Gastrocnemius medialis (tissue), 4 donors: ENCODE measurements around the gene LDLRAD4. TPM values are rescaled to one million over a fixed set of nuclear protein-coding genes. Genes with fewer than 3 reads are reported as not detected.

Experiments used
- ATAC-seq, 2 donors: fragments of 150-250 bp; one replicate each; pipeline ENCODE4 v1.9.1; 2016
- DNase-seq, 2 donors: peaks; one replicate each; pipeline ENCODE4 v3.0.0-alpha.2; 2019
- H3K27ac ChIP-seq, 4 donors: fragments of 200-600 bp; sonication (generic); 1 replicate in 1 of 4; 2 replicates in 3 of 4; pipeline ENCODE4 v1.5.1; 2016 to 2018; ENCODE audit warnings: mild to moderate bottlenecking in 2 of 4, moderate library complexity in 1 of 4
- H3K27me3 ChIP-seq, 3 donors: fragments of 200-600 bp; sonication (generic) in 2 of 3; 1 replicate in 1 of 3; 2 replicates in 2 of 3; pipeline versions ENCODE4 v1.5.1 to v1.6.0; 2016 to 2019; ENCODE audit warnings: mild to moderate bottlenecking in 1 of 3, moderate library complexity in 1 of 3
- H3K36me3 ChIP-seq, 2 donors: fragments of 200-600 bp; sonication (generic) in 1 of 2; one replicate each; pipeline ENCODE4 v1.5.1; 2017 to 2018
- H3K4me1 ChIP-seq, 2 donors: fragments of 200-600 bp; sonication (generic) in 1 of 2; one replicate each; pipeline ENCODE4 v1.5.1; 2016 to 2017; ENCODE audit warnings: mild to moderate bottlenecking in 2 of 2
- H3K4me3 ChIP-seq, 4 donors: fragments of 200-600 bp; sonication (generic) in 3 of 4; 1 replicate in 1 of 4; 2 replicates in 3 of 4; pipeline ENCODE4 v1.5.1; 2016 to 2019; ENCODE audit warnings: mild to moderate bottlenecking in 2 of 4
- H3K9me3 ChIP-seq, 3 donors: fragments of 200-600 bp; sonication (generic) in 2 of 3; 1 replicate in 1 of 3; 2 replicates in 2 of 3; pipeline ENCODE4 v1.5.1; 2016 to 2019
- POLR2A ChIP-seq, 2 donors: fragments of 450-650 bp; IDR thresholded peaks; one replicate each; pipeline ENCODE4 v1.6.1; 2017; ENCODE audit warnings: antibody characterized with exemption in 2 of 2, mild to moderate bottlenecking in 2 of 2, moderate library complexity in 2 of 2
- in situ Hi-C, 4 donors: fragments of 200-750 bp; cut with MboI; loops; one replicate each; pipeline versions ENCODE4 v1.15.0 to v1.8.0; 2017; ENCODE audit warnings: low sequenced_read_pairs in 4 of 4
- intact Hi-C: fragments of 100-400 bp; cut with DNase I; formaldehyde crosslinking; loops from one replicate; pipeline ENCODE4 v1.15.1; 2023; ENCODE audit warnings: low total_unique reads
- total RNA-seq, 4 donors: library from RNA; depleted of rRNA; stranded (reverse); fragments of >200 nt; gene quantifications; one replicate each; pipeline versions ENCODE4 v1.1.0 to v1.2.3, GENCODE V29; 2016
- TF ChIP-seq, protein P1 (sequence below), 5 experiments: fragments of 450-650 bp in 3 of 5; fragments of 200-600 bp in 2 of 5; sonication (generic) in 2 of 5; IDR thresholded peaks in 4 of 5; conservative IDR thresholded peaks in 1 of 5; 1 replicate in 4 of 5; 2 replicates in 1 of 5; pipeline ENCODE4 v1.5.1; 2016 to 2019; ENCODE audit warnings: antibody characterized with exemption in 5 of 5, mild to moderate bottlenecking in 3 of 5, moderate library complexity in 3 of 5

Gene LDLRAD4
- total RNA-seq, 4 donors from 2014 or later: 3.9 to 11.1 (median 6.5) TPM

DNA sequence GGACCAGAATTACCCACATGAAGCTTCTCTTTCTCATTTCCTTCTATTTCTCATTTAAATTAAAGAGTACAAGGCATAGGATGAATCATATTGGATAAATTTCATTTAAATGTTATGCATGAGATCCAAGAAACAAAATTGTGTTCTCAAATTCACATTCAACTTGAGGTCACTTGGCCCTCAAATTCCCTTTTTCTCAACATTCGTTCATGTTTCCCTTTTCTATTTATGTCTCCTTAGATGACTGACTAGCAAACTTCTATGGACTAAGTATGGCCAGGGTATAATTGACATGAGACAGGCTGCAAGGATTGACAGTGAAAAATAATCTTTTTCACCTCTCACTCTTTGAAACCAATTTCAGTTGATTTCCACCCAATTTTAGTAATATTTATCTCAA, 4.0 kb upstream of the LDLRAD4 start:
- H3K9me3 ChIP-seq: no peaks in the 10 kb centered on the region
- no peaks in the 10 kb centered on the region for H3K27me3 ChIP-seq
- TF ChIP-seq, protein P1, sequence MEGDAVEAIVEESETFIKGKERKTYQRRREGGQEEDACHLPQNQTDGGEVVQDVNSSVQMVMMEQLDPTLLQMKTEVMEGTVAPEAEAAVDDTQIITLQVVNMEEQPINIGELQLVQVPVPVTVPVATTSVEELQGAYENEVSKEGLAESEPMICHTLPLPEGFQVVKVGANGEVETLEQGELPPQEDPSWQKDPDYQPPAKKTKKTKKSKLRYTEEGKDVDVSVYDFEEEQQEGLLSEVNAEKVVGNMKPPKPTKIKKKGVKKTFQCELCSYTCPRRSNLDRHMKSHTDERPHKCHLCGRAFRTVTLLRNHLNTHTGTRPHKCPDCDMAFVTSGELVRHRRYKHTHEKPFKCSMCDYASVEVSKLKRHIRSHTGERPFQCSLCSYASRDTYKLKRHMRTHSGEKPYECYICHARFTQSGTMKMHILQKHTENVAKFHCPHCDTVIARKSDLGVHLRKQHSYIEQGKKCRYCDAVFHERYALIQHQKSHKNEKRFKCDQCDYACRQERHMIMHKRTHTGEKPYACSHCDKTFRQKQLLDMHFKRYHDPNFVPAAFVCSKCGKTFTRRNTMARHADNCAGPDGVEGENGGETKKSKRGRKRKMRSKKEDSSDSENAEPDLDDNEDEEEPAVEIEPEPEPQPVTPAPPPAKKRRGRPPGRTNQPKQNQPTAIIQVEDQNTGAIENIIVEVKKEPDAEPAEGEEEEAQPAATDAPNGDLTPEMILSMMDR (IDR thresholded peaks at IDR 0.05 in 4 of 5, conservative IDR thresholded peaks at IDR 0.05 in 1 of 5): no peak
- no peak for TF ChIP-seq POLR2A (IDR thresholded peaks at IDR 0.05)
- ATAC-seq (no peak), DNase-seq (no peak)
- in situ Hi-C loops (loop anchor here (10.0 to 25.0 kb wide), 5 partner anchors 60 to 498 kb away; no protein-coding TSS in a partner anchor), intact Hi-C loops (loop anchor here (5.0 to 10.0 kb wide), 6 partner anchors 53 to 600 kb away; partner anchors contain the start of genes FAM210A, PTPN2 and RNMT)
- H3K27ac ChIP-seq: no peak overlapping the region
- no peaks in the 10 kb centered on the region for H3K36me3 ChIP-seq
- peaks cover 16 to 19% of the 10 kb centered on the region in 2 donors for H3K4me1 ChIP-seq
- H3K4me3 ChIP-seq: no peak overlapping the region

DNA sequence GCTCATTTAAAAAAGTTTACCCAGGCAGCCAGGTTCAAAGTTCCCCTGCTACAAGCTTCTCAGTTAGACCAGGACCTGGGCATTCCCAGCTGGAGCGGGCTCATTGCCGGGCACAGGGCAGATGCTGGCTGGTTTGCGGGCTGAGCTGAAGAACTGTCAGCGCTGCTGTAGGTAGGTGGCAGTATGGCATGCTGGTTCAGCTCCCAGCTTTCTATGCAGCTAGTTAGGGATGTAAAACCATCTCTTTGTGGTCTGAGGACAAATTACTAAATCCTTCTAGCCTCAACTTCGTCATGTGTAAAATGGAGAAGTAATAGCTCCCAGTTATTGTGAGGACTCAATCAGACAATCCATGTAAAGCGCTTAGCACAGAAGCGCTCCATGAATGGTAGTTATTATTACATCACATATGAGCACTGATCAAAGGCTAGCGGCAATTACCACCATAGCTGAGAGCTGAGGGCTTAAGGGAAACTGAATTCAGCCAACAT, 2.4 kb upstream of the LDLRAD4 start:
- in situ Hi-C loops: loop anchor here (10.0 to 25.0 kb wide), 5 partner anchors 59 to 496 kb away; no protein-coding TSS in a partner anchor
- peak; percentile 55 to 59 for ATAC-seq

DNA sequence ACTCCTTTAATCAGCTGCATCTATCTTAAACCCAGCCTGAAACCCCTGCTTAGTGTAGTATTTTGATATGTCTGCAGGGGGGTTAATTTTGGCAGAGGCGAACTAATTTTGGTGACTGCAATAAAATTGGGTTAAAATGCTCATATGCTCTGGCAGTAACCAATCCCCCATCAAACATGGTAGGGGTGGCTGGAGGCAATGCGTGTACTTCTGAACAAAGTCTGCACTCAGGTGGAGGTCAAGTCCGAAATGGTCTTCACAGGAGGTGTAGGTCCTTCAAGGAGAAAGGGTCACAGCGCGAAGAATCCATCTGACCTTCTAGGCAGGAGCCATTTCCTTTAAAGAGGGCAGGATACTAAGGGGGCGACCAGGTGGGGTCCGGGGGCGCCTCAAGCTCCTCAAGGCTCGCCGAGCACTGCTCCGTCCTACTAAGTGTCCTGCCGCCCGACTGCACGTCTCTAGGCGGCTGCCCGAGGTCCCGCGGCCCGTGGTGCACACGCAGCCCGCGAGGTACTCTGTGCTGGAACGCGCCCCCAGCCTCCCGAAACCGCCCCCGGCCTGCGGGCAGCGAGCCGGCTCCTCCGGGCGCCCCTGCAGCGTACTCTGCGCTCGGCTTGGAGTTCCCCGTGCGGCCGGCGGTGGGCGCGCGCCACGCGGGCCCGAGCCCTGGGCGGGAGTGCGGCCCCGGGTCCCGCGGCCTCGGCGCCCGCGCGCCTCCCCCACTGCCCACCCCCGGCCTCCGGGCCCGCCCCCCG, 1.7 kb upstream of the LDLRAD4 start:
- ATAC-seq: peak; percentile 58 to 60
- H3K36me3 ChIP-seq: no peaks in the 10 kb centered on the region
- peak in 1 of 2 donors; percentile 27 for DNase-seq
- H3K9me3 ChIP-seq: no peaks in the 10 kb centered on the region
- intact Hi-C loops: loop anchor here (1.0 to 10.0 kb wide), 9 partner anchors 50 to 598 kb away; partner anchors contain the start of genes FAM210A, PTPN2 and RNMT
- H3K4me3 ChIP-seq: peak overlapping the region; percentile 65 to 90 (median 80)
- H3K27ac ChIP-seq: peak overlapping the region; percentile 80 to 94 (median 82)
- in situ Hi-C loops: loop anchor here (10.0 to 25.0 kb wide), 5 partner anchors 58 to 495 kb away; no protein-coding TSS in a partner anchor
- H3K4me1 ChIP-seq: peaks cover 38 to 41% of the 10 kb centered on the region in 2 donors
- no peaks in the 10 kb centered on the region for H3K27me3 ChIP-seq
- no peak for TF ChIP-seq POLR2A (IDR thresholded peaks at IDR 0.05)
- TF ChIP-seq, protein P1 (IDR thresholded peaks at IDR 0.05 in 4 of 5, conservative IDR thresholded peaks at IDR 0.05 in 1 of 5): peak in 3 of 5 experiments; percentile 37 to 55 (median 51)

More for the DNA sequence above, 2.4 kb upstream of the LDLRAD4 start:
- Histone ChIP-seq H3K27me3 (no peaks in the 10 kb centered on the region), H3K4me3 (peak overlapping the region in 1 of 4 donors; percentile 79), H3K9me3 (no peaks in the 10 kb centered on the region), H3K4me1 (peaks cover 31 to 33% of the 10 kb centered on the region in 2 donors), H3K36me3 (no peaks in the 10 kb centered on the region), H3K27ac (peak overlapping the region; percentile 71 to 94 (median 81))
- peak; percentile 71 to 73 for DNase-seq
- intact Hi-C loops: loop anchor here (1.0 to 10.0 kb wide), 9 partner anchors 51 to 599 kb away; partner anchors contain the start of genes FAM210A, PTPN2 and RNMT
- TF ChIP-seq, protein P1 (IDR thresholded peaks at IDR 0.05 in 4 of 5, conservative IDR thresholded peaks at IDR 0.05 in 1 of 5): peak; percentile 67 to 84 (median 72)
- no peak for TF ChIP-seq POLR2A (IDR thresholded peaks at IDR 0.05)

DNA sequence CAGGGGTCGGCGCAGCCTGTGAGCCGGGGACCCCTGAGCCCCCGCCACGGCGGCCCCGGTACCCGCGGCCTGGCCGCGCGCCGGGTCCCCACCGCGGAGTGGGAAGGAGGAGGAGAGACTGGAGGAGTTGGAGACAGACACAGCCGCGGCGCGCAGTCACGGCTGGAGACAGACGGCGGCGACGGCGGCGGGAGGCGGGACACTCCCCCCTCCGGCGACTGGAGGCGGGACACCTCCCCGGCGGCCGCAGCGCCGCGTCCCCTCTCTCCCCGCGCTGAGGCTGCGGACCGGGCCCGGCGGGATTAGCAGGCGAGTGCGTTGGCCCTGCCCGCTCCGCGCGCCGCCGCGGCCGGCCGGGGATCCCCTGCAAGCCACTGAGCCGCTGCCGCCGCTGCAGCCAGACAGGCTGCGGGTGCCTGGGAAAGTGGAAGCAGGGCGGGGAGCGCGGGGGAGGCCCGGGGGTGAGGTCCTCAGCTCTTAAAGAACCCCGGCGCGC, 1.0 kb upstream of the LDLRAD4 start:
- H3K27me3 ChIP-seq: no peaks in the 10 kb centered on the region
- no peaks in the 10 kb centered on the region for H3K36me3 ChIP-seq
- peak; percentile 48 to 55 for TF ChIP-seq POLR2A (IDR thresholded peaks at IDR 0.05)
- TF ChIP-seq, protein P1 (IDR thresholded peaks at IDR 0.05 in 4 of 5, conservative IDR thresholded peaks at IDR 0.05 in 1 of 5): peak in 1 of 5 experiments; percentile 29
- H3K4me3 ChIP-seq: peak overlapping the region; percentile 65 to 90 (median 80)
- peak overlapping the region; percentile 80 to 94 (median 82) for H3K27ac ChIP-seq
- H3K9me3 ChIP-seq: no peaks in the 10 kb centered on the region
- in situ Hi-C loops: loop anchor here (10.0 to 25.0 kb wide), 5 partner anchors 57 to 495 kb away; no protein-coding TSS in a partner anchor
- ATAC-seq (peak; percentile 62 to 63), DNase-seq (peak; percentile 48 to 63)
- H3K4me1 ChIP-seq: peaks cover 45 to 47% of the 10 kb centered on the region in 2 donors
- intact Hi-C loops: loop anchor here (2.0 to 10.0 kb wide), 8 partner anchors 50 to 597 kb away; partner anchors contain the start of genes FAM210A, PTPN2 and RNMT
